Erythroblast (primary cell): ENCODE results near the gene ME3.
A peak's percentile ranks its signal among the peaks of the same experiment; 100 is the strongest.

Source experiments
- DNase-seq, 2 experiments: peaks; one replicate each; lab custom pipeline; 2025; lab: John Stamatoyannopoulos, UW
- GATA1 ChIP-seq: IDR thresholded peaks from 2 replicates; pipeline ENCODE4 v1.6.1; 2011; ENCODE audit warnings: low read depth, mild to moderate bottlenecking, control low read depth, low read length, moderate library complexity
- POLR2A ChIP-seq: IDR thresholded peaks from 2 replicates; pipeline ENCODE4 v1.6.1; 2011; ENCODE audit warnings: mild to moderate bottlenecking, low read length

The ME3 gene

GRCh38 chr11:86672007-86672621 lies at the start of gene ME3:
Gene ME3, minus strand, starts transcription at chr11:86672616.
- peak; percentile 69 to 72 for DNase-seq
- no peak for TF ChIP-seq POLR2A
- TF ChIP-seq GATA1 = no peak

- no peak for DNase-seq
- TF ChIP-seq POLR2A = no peak
- TF ChIP-seq GATA1 = no peak
Observed at GRCh38 chr11:86722006-86722405, 49.6 kb upstream of the ME3 start.

GRCh38 chr11:86720546-86720945 lies 48.1 kb upstream of the ME3 start:
- DNase-seq = no peak
- no peak for TF ChIP-seq POLR2A
- no peak for TF ChIP-seq GATA1

- TF ChIP-seq GATA1 (no peak), POLR2A (no peak)
- no peak for DNase-seq
Observed at GRCh38 chr11:86719781-86720463, 47.5 kb upstream of the ME3 start.

GRCh38 chr11:86718999-86719398 lies 46.6 kb upstream of the ME3 start:
- no peak for TF ChIP-seq GATA1
- TF ChIP-seq POLR2A = no peak
- DNase-seq = no peak

- no peak for TF ChIP-seq POLR2A
- TF ChIP-seq GATA1 = no peak
- DNase-seq = no peak
Observed at GRCh38 chr11:86718521-86718920, 46.1 kb upstream of the ME3 start.

- TF ChIP-seq POLR2A = no peak
- no peak for TF ChIP-seq GATA1
- no peak for DNase-seq
Observed at GRCh38 chr11:86717817-86718501, 45.5 kb upstream of the ME3 start.

GRCh38 chr11:86715611-86716010 lies 43.2 kb upstream of the ME3 start:
- no peak for DNase-seq
- TF ChIP-seq POLR2A (no peak), GATA1 (no peak)

- TF ChIP-seq POLR2A (no peak), GATA1 (no peak)
- no peak for DNase-seq
Observed at GRCh38 chr11:86713552-86713951, 41.1 kb upstream of the ME3 start.

GRCh38 chr11:86710936-86711335 lies 38.5 kb upstream of the ME3 start:
- no peak for DNase-seq
- TF ChIP-seq GATA1 (no peak), POLR2A (no peak)

GRCh38 chr11:86708669-86709068 lies 36.3 kb upstream of the ME3 start:
- no peak for TF ChIP-seq GATA1
- no peak for TF ChIP-seq POLR2A
- no peak for DNase-seq

GRCh38 chr11:86706338-86707131 lies 34.1 kb upstream of the ME3 start:
- peak; percentile 29 to 59 for DNase-seq

GRCh38 chr11:86704710-86705109 lies 32.3 kb upstream of the ME3 start:
- TF ChIP-seq GATA1 (no peak), POLR2A (no peak)

More at GRCh38 chr11:86706338-86707131, 34.1 kb upstream of the ME3 start:
- TF ChIP-seq POLR2A = no peak
- TF ChIP-seq GATA1 = no peak

GRCh38 chr11:86703987-86704386 lies 31.6 kb upstream of the ME3 start:
- DNase-seq = no peak
- TF ChIP-seq POLR2A = no peak
- TF ChIP-seq GATA1 = no peak

More at GRCh38 chr11:86704710-86705109, 32.3 kb upstream of the ME3 start:
- DNase-seq = peak in 1 of 2 experiments; percentile 26
